ENCODE data around the gene C1orf198. TPM values are rescaled to one million over a fixed set of nuclear protein-coding genes. Genes with fewer than 3 reads are reported as not detected.

C1orf198 gene, protein sequence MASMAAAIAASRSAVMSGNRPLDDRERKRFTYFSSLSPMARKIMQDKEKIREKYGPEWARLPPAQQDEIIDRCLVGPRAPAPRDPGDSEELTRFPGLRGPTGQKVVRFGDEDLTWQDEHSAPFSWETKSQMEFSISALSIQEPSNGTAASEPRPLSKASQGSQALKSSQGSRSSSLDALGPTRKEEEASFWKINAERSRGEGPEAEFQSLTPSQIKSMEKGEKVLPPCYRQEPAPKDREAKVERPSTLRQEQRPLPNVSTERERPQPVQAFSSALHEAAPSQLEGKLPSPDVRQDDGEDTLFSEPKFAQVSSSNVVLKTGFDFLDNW
- 71.8 and 92.8 TPM in 2 replicates for total RNA-seq (ENCODE audit: low replicate concordance)

GRCh38 chr1:230867903-230868735, at the start of gene C1orf198:
Gene C1orf198, minus strand, starts transcription at chr1:230868521. Its CDS starts 9 bp downstream, at chr1:230868512.

Other genes with a start within 250 kb of the C1orf198 start
- 12.4 and 15.5 TPM in 2 replicates for gene COG2, start 226.0 kb downstream of the C1orf198 start, total RNA-seq (ENCODE audit: low replicate concordance)
- gene AGT, start 154.4 kb downstream of the C1orf198 start, total RNA-seq (ENCODE audit: low replicate concordance) = 0.45 and 6.8 TPM in 2 replicates
- under 0.01 TPM in 1 of 2 replicates, not detected in the other for gene CAPN9, start 121.1 kb downstream of the C1orf198 start, total RNA-seq (ENCODE audit: low replicate concordance)
- gene TTC13, start 110.3 kb upstream of the C1orf198 start, total RNA-seq (ENCODE audit: low replicate concordance) = 7.4 and 9.7 TPM in 2 replicates
- gene ARV1, start 110.6 kb upstream of the C1orf198 start, total RNA-seq (ENCODE audit: low replicate concordance) = 9.8 and 10.4 TPM in 2 replicates
- gene FAM89A, start 171.7 kb upstream of the C1orf198 start, total RNA-seq (ENCODE audit: low replicate concordance) = 2.3 and 7.7 TPM in 2 replicates